ENCODE measurements around the gene IFT80.
"Not testable (repeated sequence)": the region's sequence is repeated elsewhere in the genome, so short reads cannot be mapped to it uniquely, and the experiment has no call there.

IFT80 gene

GRCh38 chr3:160365869-160366522 lies 33.0 kb downstream of the IFT80 start:
- no peak for DNase-seq (ENCODE audit: low read depth in 2 of 2)

GRCh38 chr3:160362896-160363295 lies 36.1 kb downstream of the IFT80 start:
- not testable (repeated sequence) for DNase-seq (ENCODE audit: low read depth in 2 of 2)

- no peak for DNase-seq (ENCODE audit: low read depth in 2 of 2)
Measured at GRCh38 chr3:160355826-160356225, 43.2 kb downstream of the IFT80 start.

- no peak for DNase-seq (ENCODE audit: low read depth in 2 of 2)
Measured at GRCh38 chr3:160346511-160346910, 52.5 kb downstream of the IFT80 start.

GRCh38 chr3:160343132-160343531 lies 55.9 kb downstream of the IFT80 start:
- no peak for DNase-seq (ENCODE audit: low read depth in 2 of 2)

GRCh38 chr3:160340351-160340750 lies 58.7 kb downstream of the IFT80 start:
- DNase-seq (ENCODE audit: low read depth in 2 of 2), result no peak

GRCh38 chr3:160331127-160331937 lies 67.7 kb downstream of the IFT80 start:
- no peak for DNase-seq (ENCODE audit: low read depth in 2 of 2)

GRCh38 chr3:160330690-160331089 lies 68.3 kb downstream of the IFT80 start:
- DNase-seq (ENCODE audit: low read depth in 2 of 2), result no peak

GRCh38 chr3:160330109-160330508 lies 68.9 kb downstream of the IFT80 start:
- no peak for DNase-seq (ENCODE audit: low read depth in 2 of 2)

GRCh38 chr3:160326286-160326685 lies 72.7 kb downstream of the IFT80 start:
- not testable (repeated sequence) for DNase-seq (ENCODE audit: low read depth in 2 of 2)

GRCh38 chr3:160321821-160322220 lies 77.2 kb downstream of the IFT80 start:
- not testable (repeated sequence) for DNase-seq (ENCODE audit: low read depth in 2 of 2)

GRCh38 chr3:160319322-160319721 lies 79.7 kb downstream of the IFT80 start:
- no peak for DNase-seq (ENCODE audit: low read depth in 2 of 2)

GRCh38 chr3:160314995-160315394 lies 84.0 kb downstream of the IFT80 start:
- DNase-seq (ENCODE audit: low read depth in 2 of 2), result no peak

GRCh38 chr3:160312014-160312624 lies 86.9 kb downstream of the IFT80 start:
- DNase-seq (ENCODE audit: low read depth in 2 of 2), result no peak

- DNase-seq (ENCODE audit: low read depth in 2 of 2), result no peak
Measured at GRCh38 chr3:160302806-160303205, 96.2 kb downstream of the IFT80 start.

- DNase-seq (ENCODE audit: low read depth in 2 of 2), result no peak
Measured at GRCh38 chr3:160296591-160296990, 102.4 kb downstream of the IFT80 start.

GRCh38 chr3:160291909-160292299 lies 107.1 kb downstream of the IFT80 start:
- no peak for DNase-seq (ENCODE audit: low read depth in 2 of 2)

GRCh38 chr3:160291290-160291908 lies 107.6 kb downstream of the IFT80 start:
- DNase-seq (ENCODE audit: low read depth in 2 of 2), result no peak

GRCh38 chr3:160287666-160288065 lies 111.4 kb downstream of the IFT80 start:
- DNase-seq (ENCODE audit: low read depth in 2 of 2), result no peak

- no peak for DNase-seq (ENCODE audit: low read depth in 2 of 2)
Measured at GRCh38 chr3:160286231-160286630, 112.8 kb downstream of the IFT80 start.

GRCh38 chr3:160280836-160281235 lies 118.2 kb downstream of the IFT80 start:
- no peak for DNase-seq (ENCODE audit: low read depth in 2 of 2)

GRCh38 chr3:160279657-160280056 lies 119.4 kb downstream of the IFT80 start:
- no peak for DNase-seq (ENCODE audit: low read depth in 2 of 2)
